Lower leg skin (tissue), 3 donors: ENCODE results near the gene RC3H1.

ENCODE experiments used
- CTCF ChIP-seq, 3 donors: fragments of 450-650 bp; IDR thresholded peaks; one replicate each; pipeline ENCODE4 v1.5.1; 2016; ENCODE audit warnings: antibody characterized with exemption in 3 of 3, mild to moderate bottlenecking in 3 of 3, moderate library complexity in 2 of 3
- POLR2A ChIP-seq, 2 donors: fragments of 450-650 bp; IDR thresholded peaks; one replicate each; pipeline ENCODE4 v1.6.1; 2016 to 2017; ENCODE audit warnings: antibody characterized with exemption in 2 of 2, mild to moderate bottlenecking in 1 of 2, moderate library complexity in 1 of 2

- TF ChIP-seq CTCF (IDR thresholded peaks at IDR 0.05): no peak
- no peak for TF ChIP-seq POLR2A (IDR thresholded peaks at IDR 0.05)
These were observed 17.1 kb downstream of the RC3H1 start for GRCh38 chr1:174005032-174005431.
